Measurements from ENCODE around the gene VSTM2L.

The VSTM2L gene

GRCh38 chr20:37917461-37917860 lies 14.5 kb downstream of the VSTM2L start:
- H3K4me1 Mint-ChIP-seq (ENCODE audit: low read depth): peaks cover 12% of the 10 kb centered on the region
- H3K9me3 Mint-ChIP-seq (ENCODE audit: low read depth): no peaks in the 10 kb centered on the region
- no peaks in the 10 kb centered on the region for H3K36me3 Mint-ChIP-seq
- peaks cover 8% of the 10 kb centered on the region for H3K27me3 Mint-ChIP-seq
- no peak overlapping the region for H3K27ac Mint-ChIP-seq
- no peak overlapping the region for H3K4me3 Mint-ChIP-seq

- Mint-ChIP-seq H3K4me3 (no peak overlapping the region), H3K27me3 (peaks cover 5% of the 10 kb centered on the region), H3K4me1 (ENCODE audit: low read depth) (peaks cover 12% of the 10 kb centered on the region), H3K36me3 (no peaks in the 10 kb centered on the region), H3K27ac (no peak overlapping the region), H3K9me3 (ENCODE audit: low read depth) (no peaks in the 10 kb centered on the region)
These were observed 15.1 kb downstream of the VSTM2L start for GRCh38 chr20:37918035-37918434.

GRCh38 chr20:37919389-37920040 lies 16.6 kb downstream of the VSTM2L start:
- no peak overlapping the region for H3K27ac Mint-ChIP-seq
- H3K27me3 Mint-ChIP-seq: peaks cover 4% of the 10 kb centered on the region
- no peaks in the 10 kb centered on the region for H3K9me3 Mint-ChIP-seq (ENCODE audit: low read depth)
- H3K4me1 Mint-ChIP-seq (ENCODE audit: low read depth): peaks cover 7% of the 10 kb centered on the region
- H3K36me3 Mint-ChIP-seq: no peaks in the 10 kb centered on the region
- H3K4me3 Mint-ChIP-seq: no peak overlapping the region

GRCh38 chr20:37920270-37920669 lies 17.3 kb downstream of the VSTM2L start:
- H3K9me3 Mint-ChIP-seq (ENCODE audit: low read depth): no peaks in the 10 kb centered on the region
- no peak overlapping the region for H3K4me3 Mint-ChIP-seq
- H3K36me3 Mint-ChIP-seq: no peaks in the 10 kb centered on the region
- peaks cover 4% of the 10 kb centered on the region for H3K27me3 Mint-ChIP-seq
- H3K27ac Mint-ChIP-seq: no peak overlapping the region
- H3K4me1 Mint-ChIP-seq (ENCODE audit: low read depth): peaks cover 3% of the 10 kb centered on the region

- H3K9me3 Mint-ChIP-seq (ENCODE audit: low read depth): no peaks in the 10 kb centered on the region
- no peaks in the 10 kb centered on the region for H3K36me3 Mint-ChIP-seq
- no peak overlapping the region for H3K4me3 Mint-ChIP-seq
- peaks cover 3% of the 10 kb centered on the region for H3K4me1 Mint-ChIP-seq (ENCODE audit: low read depth)
- H3K27ac Mint-ChIP-seq: no peak overlapping the region
- peaks cover 4% of the 10 kb centered on the region for H3K27me3 Mint-ChIP-seq
These were observed 17.9 kb downstream of the VSTM2L start for GRCh38 chr20:37920679-37921322.

- H3K36me3 Mint-ChIP-seq: no peaks in the 10 kb centered on the region
- H3K27me3 Mint-ChIP-seq: peaks cover 4% of the 10 kb centered on the region
- no peak overlapping the region for H3K4me3 Mint-ChIP-seq
- H3K4me1 Mint-ChIP-seq (ENCODE audit: low read depth): peaks cover 3% of the 10 kb centered on the region
- H3K9me3 Mint-ChIP-seq (ENCODE audit: low read depth): no peaks in the 10 kb centered on the region
- no peak overlapping the region for H3K27ac Mint-ChIP-seq
These were observed 18.5 kb downstream of the VSTM2L start for GRCh38 chr20:37921341-37921929.

- no peak overlapping the region for H3K4me3 Mint-ChIP-seq
- no peak overlapping the region for H3K27ac Mint-ChIP-seq
- no peaks in the 10 kb centered on the region for H3K9me3 Mint-ChIP-seq (ENCODE audit: low read depth)
- H3K4me1 Mint-ChIP-seq (ENCODE audit: low read depth): peaks cover 3% of the 10 kb centered on the region
- peaks cover 4% of the 10 kb centered on the region for H3K27me3 Mint-ChIP-seq
- H3K36me3 Mint-ChIP-seq: no peaks in the 10 kb centered on the region
These were observed 19.1 kb downstream of the VSTM2L start for GRCh38 chr20:37922016-37922415.

GRCh38 chr20:37925265-37926165 lies 22.6 kb downstream of the VSTM2L start:
- Mint-ChIP-seq H3K27me3 (peaks cover 4% of the 10 kb centered on the region), H3K36me3 (no peaks in the 10 kb centered on the region), H3K4me1 (ENCODE audit: low read depth) (no peaks in the 10 kb centered on the region), H3K27ac (no peak overlapping the region), H3K4me3 (no peak overlapping the region), H3K9me3 (ENCODE audit: low read depth) (no peaks in the 10 kb centered on the region)

- no peaks in the 10 kb centered on the region for H3K4me1 Mint-ChIP-seq (ENCODE audit: low read depth)
- H3K4me3 Mint-ChIP-seq: no peak overlapping the region
- H3K27ac Mint-ChIP-seq: no peak overlapping the region
- peaks cover 3% of the 10 kb centered on the region for H3K27me3 Mint-ChIP-seq
- no peaks in the 10 kb centered on the region for H3K36me3 Mint-ChIP-seq
- no peaks in the 10 kb centered on the region for H3K9me3 Mint-ChIP-seq (ENCODE audit: low read depth)
These were observed 23.7 kb downstream of the VSTM2L start for GRCh38 chr20:37926612-37927011.

GRCh38 chr20:37927410-37928095 lies 24.6 kb downstream of the VSTM2L start:
- H3K4me3 Mint-ChIP-seq: no peak overlapping the region
- no peak overlapping the region for H3K27ac Mint-ChIP-seq
- H3K27me3 Mint-ChIP-seq: peaks cover 3% of the 10 kb centered on the region
- H3K9me3 Mint-ChIP-seq (ENCODE audit: low read depth): no peaks in the 10 kb centered on the region
- no peaks in the 10 kb centered on the region for H3K4me1 Mint-ChIP-seq (ENCODE audit: low read depth)
- H3K36me3 Mint-ChIP-seq: no peaks in the 10 kb centered on the region

GRCh38 chr20:37928996-37929682 lies 26.2 kb downstream of the VSTM2L start:
- Mint-ChIP-seq H3K9me3 (ENCODE audit: low read depth) (no peaks in the 10 kb centered on the region), H3K4me3 (no peak overlapping the region), H3K27ac (no peak overlapping the region), H3K36me3 (no peaks in the 10 kb centered on the region), H3K4me1 (ENCODE audit: low read depth) (no peaks in the 10 kb centered on the region), H3K27me3 (peaks cover 3% of the 10 kb centered on the region)

GRCh38 chr20:37929683-37930014 lies 26.7 kb downstream of the VSTM2L start:
- Mint-ChIP-seq H3K4me1 (ENCODE audit: low read depth) (no peaks in the 10 kb centered on the region), H3K36me3 (no peaks in the 10 kb centered on the region), H3K27me3 (peaks cover 3% of the 10 kb centered on the region), H3K4me3 (no peak overlapping the region), H3K27ac (no peak overlapping the region), H3K9me3 (ENCODE audit: low read depth) (no peaks in the 10 kb centered on the region)

- Mint-ChIP-seq H3K9me3 (ENCODE audit: low read depth) (no peaks in the 10 kb centered on the region), H3K36me3 (no peaks in the 10 kb centered on the region), H3K27ac (no peak overlapping the region), H3K4me3 (no peak overlapping the region), H3K4me1 (ENCODE audit: low read depth) (no peaks in the 10 kb centered on the region), H3K27me3 (peaks cover 3% of the 10 kb centered on the region)
These were observed 28.4 kb downstream of the VSTM2L start for GRCh38 chr20:37931153-37931922.
